ENCODE measurements around the gene ENO2. TPM values are rescaled to one million over a fixed set of nuclear protein-coding genes. Genes with fewer than 3 reads are reported as not detected.

The ENO2 gene
- total and polyA plus RNA-seq, 11 donors: 4.6 to 30.9 (median 11.6) TPM

DNA sequence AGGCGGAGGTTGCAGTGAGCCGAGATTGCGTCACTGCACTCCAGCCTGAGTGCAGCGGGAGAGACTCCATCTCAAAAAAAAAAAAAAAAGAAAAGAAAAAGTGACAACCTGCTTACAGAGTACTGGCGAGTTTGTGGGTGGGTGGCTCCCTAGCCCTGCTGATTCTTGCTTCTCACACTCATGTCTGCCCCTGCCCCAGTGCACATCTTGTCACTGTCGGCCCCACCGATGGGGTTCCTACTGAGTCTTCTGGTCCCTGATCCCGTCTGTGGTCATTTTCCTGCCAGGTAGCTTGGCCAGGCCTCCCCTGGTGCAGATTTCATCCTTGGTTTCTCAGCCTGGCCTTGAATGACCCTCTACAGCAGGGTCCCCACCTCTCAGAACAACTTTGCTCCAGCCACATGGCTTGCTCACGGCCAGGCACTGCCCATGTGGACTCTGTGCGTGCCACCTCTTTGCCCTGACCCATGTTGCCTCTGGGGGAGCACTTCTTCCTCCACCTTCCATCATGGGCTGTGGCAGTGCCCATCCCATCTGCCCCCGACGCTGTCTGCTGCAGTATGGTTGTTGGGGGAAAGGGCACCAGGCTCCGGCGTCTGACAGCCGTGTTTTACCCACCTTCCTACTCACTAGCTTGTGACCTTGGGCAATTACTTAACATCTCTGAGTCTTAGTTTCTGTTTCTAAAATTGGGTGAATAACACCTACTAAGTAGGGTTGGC, 34.7 kb downstream of the ENO2 start:
- WGBS, 4 donors: 86 to 90% (median 88%) methylated on average over 15 of the region's 15 CpGs
- Histone ChIP-seq H3K27me3 (no peaks in the 10 kb centered on the region), H3K27ac (peak overlapping the region in 1 of 12 donors; percentile 97), H3K9me3 (no peaks in the 10 kb centered on the region), H3K4me3 (peak overlapping the region in 1 of 12 donors; percentile 15), H3K4me1 (peaks cover 0 to 73% (median 28%) of the 10 kb centered on the region in 12 donors), H3K36me3 (peaks cover 0 to 21% (median 13%) of the 10 kb centered on the region in 9 donors)
- intact Hi-C loops (cut with DNase I): loop anchor here in 7 of 10 donors (5.0 to 10.0 kb wide), 4 partner anchors 143 to 163 kb away; partner anchors contain the start of genes C1R (in 5 of the 7) and C1RL (in 1 of the 7)
- TF ChIP-seq POLR2A (IDR thresholded peaks at IDR 0.05): no peak
- TF ChIP-seq, protein P1, sequence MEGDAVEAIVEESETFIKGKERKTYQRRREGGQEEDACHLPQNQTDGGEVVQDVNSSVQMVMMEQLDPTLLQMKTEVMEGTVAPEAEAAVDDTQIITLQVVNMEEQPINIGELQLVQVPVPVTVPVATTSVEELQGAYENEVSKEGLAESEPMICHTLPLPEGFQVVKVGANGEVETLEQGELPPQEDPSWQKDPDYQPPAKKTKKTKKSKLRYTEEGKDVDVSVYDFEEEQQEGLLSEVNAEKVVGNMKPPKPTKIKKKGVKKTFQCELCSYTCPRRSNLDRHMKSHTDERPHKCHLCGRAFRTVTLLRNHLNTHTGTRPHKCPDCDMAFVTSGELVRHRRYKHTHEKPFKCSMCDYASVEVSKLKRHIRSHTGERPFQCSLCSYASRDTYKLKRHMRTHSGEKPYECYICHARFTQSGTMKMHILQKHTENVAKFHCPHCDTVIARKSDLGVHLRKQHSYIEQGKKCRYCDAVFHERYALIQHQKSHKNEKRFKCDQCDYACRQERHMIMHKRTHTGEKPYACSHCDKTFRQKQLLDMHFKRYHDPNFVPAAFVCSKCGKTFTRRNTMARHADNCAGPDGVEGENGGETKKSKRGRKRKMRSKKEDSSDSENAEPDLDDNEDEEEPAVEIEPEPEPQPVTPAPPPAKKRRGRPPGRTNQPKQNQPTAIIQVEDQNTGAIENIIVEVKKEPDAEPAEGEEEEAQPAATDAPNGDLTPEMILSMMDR (IDR thresholded peaks at IDR 0.05): no peak
- no peak for ATAC-seq
- peak in 2 of 5 donors; percentile 15 to 45 for DNase-seq

DNA sequence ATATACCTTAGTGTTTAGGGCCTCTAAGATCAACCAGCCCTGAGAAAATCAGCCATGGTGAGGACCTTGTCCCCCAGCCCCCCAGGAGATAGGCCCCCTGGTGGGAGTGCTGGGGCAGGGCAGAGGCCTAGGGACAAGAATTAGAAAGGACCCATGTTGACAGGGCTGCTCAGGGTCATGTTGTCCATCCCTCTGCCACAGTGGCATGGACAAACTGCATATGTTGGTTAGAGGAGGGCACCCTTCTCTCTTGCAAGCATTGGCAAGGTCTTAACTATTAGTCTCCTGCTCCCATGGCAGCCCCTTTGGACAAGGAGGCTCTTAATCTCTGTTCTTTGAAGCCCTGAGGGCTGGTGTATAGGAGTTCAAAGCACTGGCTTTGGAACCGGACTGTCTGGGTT, 36.0 kb downstream of the ENO2 start:
- Histone ChIP-seq H3K9me3 (no peaks in the 10 kb centered on the region), H3K4me1 (peaks cover 0 to 78% (median 25%) of the 10 kb centered on the region in 12 donors), H3K27me3 (no peaks in the 10 kb centered on the region), H3K4me3 (peak overlapping the region in 1 of 12 donors; percentile 66), H3K27ac (peak overlapping the region in 2 of 12 donors; percentile 82 to 97), H3K36me3 (peaks cover 0 to 18% (median 9%) of the 10 kb centered on the region in 9 donors)
- TF ChIP-seq, protein P1 (IDR thresholded peaks at IDR 0.05): no peak
- TF ChIP-seq POLR2A (IDR thresholded peaks at IDR 0.05): no peak
- WGBS, 4 donors: 67 to 92% (median 82%) methylated on average over 1 of the region's 1 CpG
- DNase-seq: peak in 1 of 5 donors; percentile 9
- no peak for ATAC-seq
- intact Hi-C loops (cut with DNase I): no loop called here

DNA sequence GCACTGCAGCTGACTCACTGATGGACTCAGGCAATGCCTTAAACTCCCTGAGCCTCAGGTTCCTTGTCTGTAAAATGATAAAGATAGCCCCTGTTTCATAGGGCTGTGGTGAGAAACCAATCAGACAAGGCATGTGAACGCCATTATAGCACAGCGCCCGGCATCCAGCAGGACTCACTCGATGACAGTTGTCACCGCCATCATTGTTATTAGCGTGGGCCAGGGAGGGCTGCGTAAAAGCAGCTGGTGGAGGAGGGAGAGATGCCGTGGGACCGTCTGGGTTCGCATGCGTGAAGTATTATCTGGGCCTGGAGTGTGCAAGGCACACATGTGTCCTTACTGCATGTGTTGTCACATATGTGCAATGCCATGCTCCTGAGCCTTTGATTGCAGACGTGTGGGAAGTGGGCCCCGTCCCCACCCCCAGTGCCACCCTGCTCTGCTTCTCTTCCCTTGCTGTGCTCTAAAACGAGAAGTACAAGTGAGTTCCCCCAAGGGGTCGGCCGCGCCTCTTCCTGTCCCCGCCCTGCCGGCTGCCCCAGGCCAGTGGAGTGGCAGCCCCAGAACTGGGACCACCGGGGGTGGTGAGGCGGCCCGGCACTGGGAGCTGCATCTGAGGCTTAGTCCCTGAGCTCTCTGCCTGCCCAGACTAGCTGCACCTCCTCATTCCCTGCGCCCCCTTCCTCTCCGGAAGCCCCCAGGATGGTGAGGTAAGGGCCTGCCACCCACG, 36.6 kb downstream of the ENO2 start, which contains the start of gene PTPN6:
Gene PTPN6, plus strand, starts transcription at position 546 of the 730 bp plus-strand sequence. Its CDS starts 157 bp downstream, at position 703.
- H3K27me3 ChIP-seq: no peaks in the 10 kb centered on the region

More for the DNA sequence above, 36.6 kb downstream of the ENO2 start, which contains the start of gene PTPN6:
- DNase-seq (peak in 4 of 5 donors; percentile 69 to 90 (median 74)), ATAC-seq (peak in 3 of 4 donors; percentile 33 to 56 (median 38))
- H3K27ac ChIP-seq: peak within 1 kb of the TSS in 11 of 12 donors; percentile 8 to 97 (median 48)
- TF ChIP-seq, protein P1 (IDR thresholded peaks at IDR 0.05): no peak
- no peak for TF ChIP-seq POLR2A (IDR thresholded peaks at IDR 0.05)
- peak within 1 kb of the TSS in 10 of 12 donors; percentile 12 to 66 (median 43) for H3K4me3 ChIP-seq
- 71 to 81% (median 79%) methylated on average over 24 to 25 of the region's 25 CpGs for WGBS, 4 donors
- H3K9me3 ChIP-seq: no peaks in the 10 kb centered on the region
- intact Hi-C loops (cut with DNase I): no loop called here
- peaks cover 0 to 78% (median 19%) of the 10 kb centered on the region in 12 donors for H3K4me1 ChIP-seq
- H3K36me3 ChIP-seq: peaks cover 0 to 12% (median 9%) of the 10 kb centered on the region in 9 donors
